ENCODE results near the gene UAP1.

- TF ChIP-seq CTCF (conservative IDR thresholded peaks at IDR 0.05) = no peak
- TF ChIP-seq ZFX (IDR thresholded peaks at IDR 0.05) = no peak
These were observed 84.1 kb downstream of the UAP1 start for GRCh38 chr1:162645666-162646065.
